Retinal pigment epithelial cell (primary cell): ENCODE measurements around the gene XYLT1.

ENCODE experiments used
- DNase-seq: peaks from one replicate; pipeline ENCODE4 v3.0.0-alpha.2; 2010; ENCODE audit warnings: low read depth
- H3K4me3 ChIP-seq: 2 replicates; pipeline ENCODE4 v1.5.1; 2011; ENCODE audit warnings: mild to moderate bottlenecking, low read length, control low read depth, moderate library complexity
- CTCF ChIP-seq: conservative IDR thresholded peaks from 2 replicates; pipeline ENCODE4 v1.5.1; 2011; ENCODE audit warnings: low read depth, low read length, control low read depth, inconsistent platforms

The XYLT1 gene

GRCh38 chr16:17213025-17213424, 257.7 kb downstream of the XYLT1 start:
- no peak for DNase-seq
- TF ChIP-seq CTCF = no peak
- H3K4me3 ChIP-seq = no peak overlapping the region

- DNase-seq = no peak
- no peak for TF ChIP-seq CTCF
- no peak overlapping the region for H3K4me3 ChIP-seq
Measured at GRCh38 chr16:17212606-17213005, 258.2 kb downstream of the XYLT1 start.

GRCh38 chr16:17211797-17212196, 259.0 kb downstream of the XYLT1 start:
- TF ChIP-seq CTCF = peak; percentile 8
- DNase-seq = no peak
- H3K4me3 ChIP-seq = no peak overlapping the region

- no peak for TF ChIP-seq CTCF
- no peak overlapping the region for H3K4me3 ChIP-seq
- no peak for DNase-seq
Measured at GRCh38 chr16:17206712-17207111, 264.0 kb downstream of the XYLT1 start.

- H3K4me3 ChIP-seq = no peak overlapping the region
- no peak for DNase-seq
- no peak for TF ChIP-seq CTCF
Measured at GRCh38 chr16:17205279-17206211, 265.2 kb downstream of the XYLT1 start.

- no peak for DNase-seq
- H3K4me3 ChIP-seq = no peak overlapping the region
- no peak for TF ChIP-seq CTCF
Measured at GRCh38 chr16:17204644-17205043, 266.1 kb downstream of the XYLT1 start.

- no peak overlapping the region for H3K4me3 ChIP-seq
- no peak for DNase-seq
- TF ChIP-seq CTCF = no peak
Measured at GRCh38 chr16:17204206-17204605, 266.6 kb downstream of the XYLT1 start.
